Neuron (in vitro differentiated cells): ENCODE results near the gene C16orf78.

Experiments used
- H2AFZ ChIP-seq: one replicate; pipeline ENCODE4 v1.6.1; 2013; ENCODE audit warnings: low read depth, mild to moderate bottlenecking, inconsistent platforms, low read length, moderate library complexity
- H3K27me3 ChIP-seq: one replicate; pipeline ENCODE4 v1.6.1; 2013; ENCODE audit warnings: low read length; ENCODE audit not compliant: insufficient read depth
- H3K36me3 ChIP-seq: one replicate; pipeline ENCODE4 v1.6.1; 2013; ENCODE audit warnings: low read length; ENCODE audit not compliant: insufficient read depth
- H3K4me1 ChIP-seq: one replicate; pipeline ENCODE4 v1.6.1; 2013; ENCODE audit warnings: low read length; ENCODE audit not compliant: insufficient read depth
- H3K4me3 ChIP-seq: 2 replicates; pipeline ENCODE4 v1.5.1; 2013; ENCODE audit warnings: mild to moderate bottlenecking, low read length, moderate library complexity
- H3K9me3 ChIP-seq: one replicate; pipeline ENCODE4 v1.6.1; 2013; ENCODE audit warnings: low read length

Gene C16orf78

DNA sequence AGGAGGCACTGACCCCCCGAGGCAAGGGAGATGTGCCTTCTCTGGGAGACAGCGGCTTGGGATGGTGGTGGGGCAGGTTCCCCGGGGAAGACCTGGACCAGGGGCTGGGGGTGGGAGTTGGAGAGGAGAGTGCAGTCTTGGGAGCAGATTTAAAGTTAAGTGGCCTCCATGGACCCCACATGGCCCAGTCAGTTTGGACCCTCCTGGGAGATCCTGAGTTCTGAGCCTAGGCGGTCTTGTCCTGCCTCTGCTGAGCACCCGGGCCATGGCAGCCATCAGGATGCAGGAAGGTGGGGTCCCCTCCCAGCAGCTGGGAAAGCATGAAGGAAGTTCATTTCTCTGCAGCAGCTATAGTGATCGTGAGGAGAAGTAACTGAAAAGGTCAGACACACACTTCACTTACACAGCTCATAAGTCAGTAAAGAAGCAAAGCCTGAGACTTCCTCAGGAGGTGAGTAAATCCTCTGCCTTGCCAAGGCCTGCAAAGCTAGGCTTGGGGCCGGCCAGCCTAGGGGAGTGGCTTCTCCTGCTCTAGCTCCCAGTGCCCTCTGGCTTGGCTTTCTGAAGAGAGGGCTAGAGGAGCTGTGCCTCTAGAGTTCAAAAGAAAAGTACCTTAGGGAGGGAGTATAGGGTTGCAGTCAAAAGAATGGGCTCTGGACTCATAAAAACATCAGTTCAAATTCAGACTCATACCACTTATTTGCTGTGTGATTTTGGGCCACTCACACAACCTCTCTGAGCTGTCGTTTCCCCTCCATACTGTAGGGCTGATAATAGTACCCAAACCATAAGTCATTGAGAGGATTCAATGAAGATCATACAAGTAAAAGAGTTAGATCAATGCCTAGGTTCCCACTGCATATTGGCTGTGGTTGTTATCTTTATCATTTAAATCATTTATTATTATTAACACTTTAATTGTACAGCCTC lies 31.0 kb upstream of the C16orf78 start:
- H3K36me3 ChIP-seq, result no peaks in the 10 kb centered on the region
- no peak overlapping the region for H2AFZ ChIP-seq
- no peaks in the 10 kb centered on the region for H3K27me3 ChIP-seq
- H3K9me3 ChIP-seq, result no peaks in the 10 kb centered on the region
- H3K4me1 ChIP-seq, result no peaks in the 10 kb centered on the region
- H3K4me3 ChIP-seq, result no peak overlapping the region

DNA sequence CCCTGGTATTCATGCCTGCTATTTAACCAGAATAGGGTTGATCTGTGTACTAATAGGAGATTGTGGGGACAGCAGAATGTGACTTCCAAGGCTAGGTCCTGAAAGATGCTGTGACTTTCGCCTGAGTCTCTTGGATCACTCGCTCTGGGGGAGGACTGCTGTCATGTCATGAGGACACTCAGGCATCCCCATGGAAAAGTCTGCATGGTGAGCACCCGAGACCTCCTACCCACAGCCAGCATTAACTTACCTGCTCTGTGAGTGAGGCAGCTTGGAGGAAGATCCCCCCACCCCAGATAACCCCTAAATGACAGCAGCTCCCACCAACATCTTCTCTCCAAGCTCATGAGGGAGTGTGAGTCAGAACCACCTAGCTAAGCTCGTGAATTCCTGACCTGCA lies 30.3 kb upstream of the C16orf78 start:
- Histone ChIP-seq H2AFZ (no peak overlapping the region), H3K4me1 (no peaks in the 10 kb centered on the region), H3K4me3 (no peak overlapping the region), H3K36me3 (no peaks in the 10 kb centered on the region), H3K27me3 (no peaks in the 10 kb centered on the region), H3K9me3 (no peaks in the 10 kb centered on the region)

DNA sequence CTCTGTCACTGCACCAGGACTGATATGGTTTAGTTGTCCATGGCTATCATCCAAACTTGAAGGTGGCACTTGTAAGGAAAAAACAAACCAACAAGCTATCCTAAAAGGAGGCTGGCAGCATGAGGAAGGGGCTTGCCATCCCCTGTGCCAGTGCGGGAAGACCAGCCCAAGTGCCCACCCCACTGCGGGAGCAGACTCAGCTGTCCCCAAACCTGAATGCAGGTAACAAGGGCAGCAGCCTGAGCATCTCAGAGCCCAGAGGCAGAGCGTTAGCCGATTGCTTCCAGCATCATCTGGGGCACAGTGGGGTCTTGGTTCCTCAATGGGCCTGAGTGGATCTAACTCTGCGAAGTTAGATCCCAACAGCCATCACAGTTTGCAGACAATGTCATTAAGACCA lies 29.2 kb upstream of the C16orf78 start:
- no peaks in the 10 kb centered on the region for H3K27me3 ChIP-seq
- no peaks in the 10 kb centered on the region for H3K36me3 ChIP-seq
- H3K4me3 ChIP-seq, result no peak overlapping the region
- no peaks in the 10 kb centered on the region for H3K4me1 ChIP-seq
- H2AFZ ChIP-seq, result no peak overlapping the region
- H3K9me3 ChIP-seq, result no peaks in the 10 kb centered on the region

DNA sequence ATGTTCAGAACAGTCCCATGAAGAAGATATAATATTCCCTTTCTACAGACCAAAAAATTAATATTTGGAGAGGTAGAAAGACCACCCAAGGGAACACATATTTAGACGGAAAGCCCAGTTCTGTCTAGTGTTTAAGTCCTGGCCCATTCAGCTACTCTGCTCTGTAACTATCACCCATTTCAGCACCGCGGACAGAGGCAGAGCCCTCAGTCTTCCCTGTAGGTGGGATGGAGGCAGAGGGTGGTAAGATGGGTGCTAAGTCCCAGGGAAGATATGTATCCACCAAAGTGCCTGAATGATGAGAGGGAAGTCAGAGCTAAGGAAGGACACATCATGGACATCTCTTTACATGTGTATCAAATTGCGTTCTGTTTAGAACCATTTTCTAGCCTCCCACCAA lies 27.8 kb upstream of the C16orf78 start:
- Histone ChIP-seq H3K36me3 (no peaks in the 10 kb centered on the region), H3K27me3 (no peaks in the 10 kb centered on the region), H3K4me3 (no peak overlapping the region), H3K4me1 (no peaks in the 10 kb centered on the region), H2AFZ (no peak overlapping the region), H3K9me3 (no peaks in the 10 kb centered on the region)

DNA sequence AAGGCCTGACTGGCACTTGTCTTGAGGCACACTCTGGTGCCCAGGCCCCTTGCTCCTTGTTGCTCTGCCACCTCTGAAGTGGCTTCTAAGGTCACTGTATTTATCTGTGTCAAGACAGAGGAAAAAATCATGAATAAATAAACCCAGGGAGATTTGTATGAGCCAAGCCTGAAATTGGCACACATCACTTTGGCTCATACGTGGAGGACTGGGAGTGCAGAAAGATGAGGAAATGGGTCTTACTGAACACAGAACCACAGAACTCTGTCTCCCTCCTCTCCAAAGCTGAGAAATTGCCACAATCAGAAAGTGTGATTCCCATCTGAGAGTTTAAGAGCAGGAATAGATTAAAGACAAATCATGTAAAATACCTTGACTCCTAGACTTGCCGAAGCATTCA lies 27.1 kb upstream of the C16orf78 start:
- Histone ChIP-seq H2AFZ (no peak overlapping the region), H3K36me3 (no peaks in the 10 kb centered on the region), H3K4me3 (no peak overlapping the region), H3K9me3 (no peaks in the 10 kb centered on the region), H3K4me1 (no peaks in the 10 kb centered on the region), H3K27me3 (no peaks in the 10 kb centered on the region)

DNA sequence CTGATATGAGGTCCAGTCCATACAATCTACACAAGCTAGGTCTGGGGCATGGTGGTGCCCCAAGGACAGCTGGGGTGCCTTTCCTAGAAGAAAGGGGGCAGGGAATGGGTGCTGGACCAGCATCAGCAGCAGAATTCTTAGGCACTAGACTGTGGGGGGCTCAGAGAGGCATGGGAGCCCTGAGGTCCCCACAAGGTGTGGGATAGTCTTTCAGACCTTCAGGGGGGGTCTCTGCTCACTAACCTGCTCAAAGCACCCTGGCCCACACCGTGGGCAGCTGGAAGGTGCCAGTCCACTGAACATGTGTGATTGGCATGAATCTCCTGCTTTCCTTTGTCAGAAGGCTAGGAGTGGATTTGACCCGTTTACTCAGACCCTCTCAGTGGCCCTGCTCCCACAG lies 26.1 kb upstream of the C16orf78 start:
- Histone ChIP-seq H3K4me3 (no peak overlapping the region), H3K36me3 (no peaks in the 10 kb centered on the region), H3K9me3 (no peaks in the 10 kb centered on the region), H3K4me1 (no peaks in the 10 kb centered on the region), H3K27me3 (peaks cover 3% of the 10 kb centered on the region), H2AFZ (no peak overlapping the region)

DNA sequence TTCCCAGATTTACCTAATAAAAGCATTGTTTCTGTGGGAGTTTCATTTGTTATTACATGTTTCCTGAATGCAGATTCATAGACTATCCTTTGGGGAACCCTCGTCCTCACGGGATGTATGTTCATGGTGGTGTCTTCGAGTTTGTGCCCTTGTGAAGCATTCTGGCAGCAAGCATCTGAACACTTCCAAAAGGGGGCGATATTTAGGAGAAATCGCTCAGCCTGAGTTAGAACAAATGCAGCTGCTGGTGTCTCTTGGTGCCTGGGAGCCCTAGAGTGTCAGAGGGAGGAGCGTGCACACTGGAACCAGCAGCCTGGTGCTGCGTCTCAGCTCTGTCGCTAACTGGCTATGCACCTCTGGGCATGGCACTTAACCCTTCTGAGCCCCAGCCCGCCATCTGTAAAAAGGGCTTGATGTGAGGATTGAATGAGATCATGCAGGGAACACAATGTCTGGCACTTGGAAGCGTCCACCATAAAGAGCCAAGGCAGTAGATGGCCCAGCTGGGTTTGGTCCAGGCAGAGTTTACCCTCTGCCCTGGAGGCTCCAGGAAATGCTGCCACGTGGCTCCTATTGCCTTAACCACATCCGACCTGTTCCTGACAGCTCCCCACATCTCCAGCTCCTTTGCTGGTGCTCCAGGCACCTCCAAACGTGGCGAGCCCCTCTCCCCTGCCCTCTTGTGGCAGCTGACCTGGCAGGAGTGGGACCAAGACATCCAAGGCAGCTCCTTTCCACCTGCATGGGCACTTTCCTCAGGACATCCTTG lies 25.0 kb upstream of the C16orf78 start:
- no peaks in the 10 kb centered on the region for H3K9me3 ChIP-seq
- no peak overlapping the region for H2AFZ ChIP-seq
- H3K36me3 ChIP-seq, result no peaks in the 10 kb centered on the region
- peaks cover 3% of the 10 kb centered on the region for H3K27me3 ChIP-seq
- no peak overlapping the region for H3K4me3 ChIP-seq
- no peaks in the 10 kb centered on the region for H3K4me1 ChIP-seq

DNA sequence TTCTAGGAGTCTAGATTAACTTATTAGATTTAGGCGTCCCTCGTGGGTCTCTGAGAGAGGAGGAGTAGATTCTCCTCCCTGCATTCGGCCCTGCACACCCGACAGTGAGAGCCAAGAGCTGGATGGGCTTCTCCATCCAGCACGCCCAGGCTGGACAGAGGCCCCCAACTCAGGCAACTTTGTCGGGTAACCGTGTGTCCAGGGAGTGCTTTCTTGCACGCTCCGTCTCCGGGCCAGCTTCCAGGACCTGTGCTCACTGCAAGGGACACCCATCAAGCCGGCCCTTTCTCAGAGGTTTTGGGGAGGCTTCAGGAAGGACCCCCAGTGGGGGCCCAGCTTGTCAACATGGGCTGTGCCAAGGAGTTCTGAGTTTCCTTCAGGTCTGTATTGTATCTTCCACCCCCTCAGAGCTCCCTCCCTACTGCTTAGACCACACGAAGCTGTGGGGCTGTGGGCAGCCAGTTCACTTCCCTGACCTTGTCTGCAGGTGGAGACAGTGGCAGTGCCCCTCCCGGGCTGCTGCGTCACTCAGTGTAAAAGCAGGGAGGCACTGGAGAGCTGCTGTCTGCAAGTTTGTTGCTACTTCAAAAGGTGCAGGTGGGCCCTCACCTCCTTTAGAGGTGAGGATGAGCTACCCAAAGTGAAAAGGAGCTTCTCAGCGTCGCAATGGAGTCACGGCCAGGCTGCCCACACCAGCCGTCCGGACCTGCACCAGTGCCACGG lies 24.0 kb upstream of the C16orf78 start:
- Histone ChIP-seq H3K4me3 (no peak overlapping the region), H3K27me3 (peaks cover 3% of the 10 kb centered on the region), H3K4me1 (no peaks in the 10 kb centered on the region), H2AFZ (no peak overlapping the region), H3K9me3 (no peaks in the 10 kb centered on the region), H3K36me3 (no peaks in the 10 kb centered on the region)

DNA sequence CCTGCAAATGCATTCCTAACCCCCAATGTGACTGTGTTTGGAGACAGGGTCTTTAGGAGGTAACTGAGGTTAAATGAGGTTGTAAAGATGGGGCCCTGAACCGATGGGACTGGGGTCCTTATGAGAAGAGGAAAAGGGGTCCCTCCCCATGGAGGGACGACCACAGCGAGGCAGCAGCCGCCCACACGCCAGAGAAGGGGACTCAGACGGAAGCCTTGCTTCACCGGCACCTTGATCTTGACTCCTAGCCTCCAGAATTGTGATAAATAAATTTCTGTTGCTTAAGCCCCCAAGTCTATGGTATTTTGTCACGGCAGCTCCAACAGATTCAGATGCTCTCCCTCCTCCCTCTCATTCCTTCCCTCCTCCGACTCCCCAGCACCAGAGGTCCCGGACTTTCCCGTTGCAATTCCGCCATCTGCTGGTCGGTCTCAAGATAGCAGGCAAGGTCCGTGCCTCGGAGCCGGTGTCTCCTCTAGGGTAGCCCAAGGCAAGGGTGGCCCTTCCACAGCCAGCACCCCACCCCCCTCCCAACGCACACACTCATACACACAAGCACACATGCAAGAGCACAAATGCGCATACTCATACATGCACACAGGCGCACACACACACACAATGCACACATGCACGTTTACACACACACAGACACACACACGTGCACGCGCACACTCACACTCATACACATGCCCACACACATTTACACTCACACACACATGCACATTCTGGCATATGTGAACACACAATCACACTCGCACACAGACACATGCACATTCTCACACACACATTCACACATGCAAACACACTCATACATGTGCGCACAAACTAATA lies 23.1 kb upstream of the C16orf78 start:
- Histone ChIP-seq H3K4me3 (no peak overlapping the region), H3K27me3 (peaks cover 3% of the 10 kb centered on the region), H3K9me3 (no peaks in the 10 kb centered on the region), H3K36me3 (no peaks in the 10 kb centered on the region), H2AFZ (no peak overlapping the region), H3K4me1 (no peaks in the 10 kb centered on the region)

DNA sequence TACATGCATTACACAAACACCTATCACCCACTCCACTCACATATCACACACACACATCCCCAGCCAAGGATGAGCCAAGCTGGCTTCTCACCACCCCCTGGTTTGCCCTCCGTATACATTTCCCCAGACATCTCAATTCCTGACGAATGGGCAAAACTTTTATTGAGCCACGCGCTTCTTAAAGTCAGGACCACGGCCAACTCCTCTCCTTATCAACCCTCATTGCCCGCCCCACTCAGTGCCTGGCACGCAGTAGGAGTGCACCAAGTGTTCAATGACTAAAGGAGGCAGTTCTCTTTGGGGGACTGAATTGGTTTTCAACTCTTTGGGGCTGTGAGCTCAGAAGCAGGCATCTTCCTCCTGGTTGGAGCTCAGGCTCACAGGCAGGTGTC lies 22.5 kb upstream of the C16orf78 start:
- H3K9me3 ChIP-seq, result no peaks in the 10 kb centered on the region
- no peaks in the 10 kb centered on the region for H3K36me3 ChIP-seq
- peaks cover 3% of the 10 kb centered on the region for H3K27me3 ChIP-seq
- H3K4me1 ChIP-seq, result no peaks in the 10 kb centered on the region
- no peak overlapping the region for H2AFZ ChIP-seq
- no peak overlapping the region for H3K4me3 ChIP-seq

DNA sequence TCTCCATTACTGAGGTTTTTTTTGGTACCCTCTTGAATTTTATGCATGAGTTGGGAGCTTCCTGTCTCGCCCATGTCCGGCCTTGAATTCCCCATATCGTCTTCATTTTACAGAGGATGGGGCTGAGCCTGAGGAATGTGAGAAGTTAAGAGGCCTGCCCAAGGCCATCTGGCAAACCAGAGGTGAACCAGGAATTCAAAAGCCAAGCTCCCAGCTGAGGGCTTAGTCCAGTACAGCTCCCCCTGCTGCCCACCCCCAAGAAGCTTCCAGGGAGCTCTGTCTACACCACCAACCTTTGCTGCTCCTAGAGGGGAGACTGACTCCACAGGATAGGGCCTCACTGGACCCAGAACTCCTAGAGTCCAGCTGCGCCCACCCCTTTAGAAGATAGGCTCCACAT lies 20.7 kb upstream of the C16orf78 start:
- H3K27me3 ChIP-seq, result peaks cover 8% of the 10 kb centered on the region
- H3K4me3 ChIP-seq, result no peak overlapping the region
- H2AFZ ChIP-seq, result no peak overlapping the region
- no peaks in the 10 kb centered on the region for H3K36me3 ChIP-seq
- no peaks in the 10 kb centered on the region for H3K9me3 ChIP-seq
- H3K4me1 ChIP-seq, result no peaks in the 10 kb centered on the region

DNA sequence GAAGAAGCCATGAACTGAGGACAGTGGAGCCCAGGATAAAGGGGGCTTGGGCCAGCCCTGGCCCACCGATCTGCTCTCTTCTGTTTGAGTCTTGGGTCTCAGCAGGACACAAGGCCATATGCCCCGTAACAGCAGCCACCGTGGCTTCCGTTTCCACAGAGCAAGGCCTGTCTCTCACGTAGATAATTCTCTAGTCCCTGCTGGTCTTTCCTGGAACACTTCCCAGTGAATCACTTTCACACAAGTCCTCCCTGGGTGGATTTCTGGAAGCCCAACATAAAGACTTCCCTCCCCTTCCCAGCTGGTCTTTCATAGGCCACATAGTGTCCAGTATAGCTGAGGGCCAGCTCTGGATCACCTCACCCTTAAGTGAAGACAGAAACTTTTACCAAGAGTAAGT lies 19.9 kb upstream of the C16orf78 start:
- Histone ChIP-seq H3K4me3 (no peak overlapping the region), H3K27me3 (peaks cover 9% of the 10 kb centered on the region), H2AFZ (no peak overlapping the region), H3K9me3 (no peaks in the 10 kb centered on the region), H3K4me1 (no peaks in the 10 kb centered on the region), H3K36me3 (no peaks in the 10 kb centered on the region)
